ENCODE measurements around the gene TH.

DNA sequence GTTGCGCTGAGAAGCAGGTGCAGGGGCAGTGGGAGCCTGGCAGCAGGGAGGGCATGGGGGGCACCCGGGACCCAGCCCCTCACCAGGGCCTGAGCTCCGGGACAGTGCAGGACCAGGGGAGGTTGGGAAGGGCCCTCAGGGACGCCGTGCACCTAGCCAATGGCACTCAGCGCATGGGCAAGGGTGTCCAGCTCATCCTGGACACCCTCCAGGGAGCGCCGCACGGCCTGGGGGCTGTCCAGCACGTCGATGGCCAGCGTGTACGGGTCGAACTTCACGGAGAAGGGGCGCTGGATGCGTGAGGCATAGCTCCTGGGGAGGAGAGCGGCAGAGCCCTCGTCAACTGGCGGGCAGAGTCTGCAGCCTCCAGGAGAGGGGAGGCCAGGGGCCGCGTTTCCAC lies 7.5 kb downstream of the TH start:
- no peak for TF ChIP-seq FOXM1 (IDR thresholded peaks at IDR 0.05; ENCODE audit: borderline replicate concordance)
- TF ChIP-seq, protein P1, sequence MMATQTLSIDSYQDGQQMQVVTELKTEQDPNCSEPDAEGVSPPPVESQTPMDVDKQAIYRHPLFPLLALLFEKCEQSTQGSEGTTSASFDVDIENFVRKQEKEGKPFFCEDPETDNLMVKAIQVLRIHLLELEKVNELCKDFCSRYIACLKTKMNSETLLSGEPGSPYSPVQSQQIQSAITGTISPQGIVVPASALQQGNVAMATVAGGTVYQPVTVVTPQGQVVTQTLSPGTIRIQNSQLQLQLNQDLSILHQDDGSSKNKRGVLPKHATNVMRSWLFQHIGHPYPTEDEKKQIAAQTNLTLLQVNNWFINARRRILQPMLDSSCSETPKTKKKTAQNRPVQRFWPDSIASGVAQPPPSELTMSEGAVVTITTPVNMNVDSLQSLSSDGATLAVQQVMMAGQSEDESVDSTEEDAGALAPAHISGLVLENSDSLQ (IDR thresholded peaks at IDR 0.05), result no peak
- no peak for TF ChIP-seq TARDBP (IDR thresholded peaks at IDR 0.05)
- TF ChIP-seq FOXA1 (IDR thresholded peaks at IDR 0.05), result no peak
- TF ChIP-seq SUZ12 (IDR thresholded peaks at IDR 0.05), result no peak
- no peak for TF ChIP-seq SP1 (IDR thresholded peaks at IDR 0.05)
- no peak for TF ChIP-seq ZNF384 (IDR thresholded peaks at IDR 0.05)
- TF ChIP-seq FOXK2 (IDR thresholded peaks at IDR 0.05), result no peak
- TF ChIP-seq ELF4 (IDR thresholded peaks at IDR 0.05), result no peak
- no peak for TF ChIP-seq HDGF (IDR thresholded peaks at IDR 0.05; ENCODE audit: borderline replicate concordance)
- TF ChIP-seq NFRKB (IDR thresholded peaks at IDR 0.05), result no peak
- no peak for TF ChIP-seq LEF1 (IDR thresholded peaks at IDR 0.05; ENCODE audit: borderline replicate concordance)
- no peak for TF ChIP-seq CTBP1 (IDR thresholded peaks at IDR 0.05; ENCODE audit: borderline replicate concordance)
- TF ChIP-seq BHLHE40 (IDR thresholded peaks at IDR 0.05; ENCODE audit: borderline replicate concordance), result no peak

Data from HEK293T (cell line).